Measurements from ENCODE around the gene FBXW11. TPM values are rescaled to one million over a fixed set of nuclear protein-coding genes. Genes with fewer than 3 reads are reported as not detected.
A peak's percentile ranks its signal among the peaks of the same experiment; 100 is the strongest.

The FBXW11 gene
- total and polyA plus RNA-seq, 2 of the 13 experiments (the other 11 are each of a cell fraction or from before 2014, with no cell fraction given) = 31.7 to 53.6 TPM

GRCh38 chr5:171849585-171850323 lies 156.7 kb downstream of the FBXW11 start:
- WGBS (ENCODE audit: low lambda C conversion rate) = 95% methylated on average over 12 of the region's 14 CpGs
- H3K27ac ChIP-seq (ENCODE audit: extremely low read length, insufficient read depth, low read length) = no peak overlapping the region
- no peak overlapping the region for H2AFZ ChIP-seq (ENCODE audit: low read length)
- DNase-seq (ENCODE audit: low spot score) (no peak), FAIRE-seq (no peak), ATAC-seq (no peak)
- no peaks in the 10 kb centered on the region for H3K9me3 ChIP-seq (ENCODE audit: low read length)
- no peaks in the 10 kb centered on the region for H3K79me2 ChIP-seq (ENCODE audit: insufficient read depth, low read length)
- no peak overlapping the region for H3K4me2 ChIP-seq (ENCODE audit: low read depth, low read length)
- no peaks in the 10 kb centered on the region for H4K20me1 ChIP-seq (ENCODE audit: insufficient read depth, low read length)
- ChIA-PET POLR2A (no interaction called here), CTCF (ENCODE audit: low intra/inter-chr PET ratio, low total read pairs) (no interaction called here)
- no peaks in the 10 kb centered on the region for H3K27me3 ChIP-seq (ENCODE audit: control insufficient read depth in 1 of 2, insufficient read depth in 2 of 2, low read length in 2 of 2)
- H3K4me3 ChIP-seq (replicated peaks in 1 of 3; ENCODE audit: insufficient read depth in 1 of 3, low read depth in 2 of 3, low read length in 3 of 3) = no peak overlapping the region
- H3K36me3 ChIP-seq (replicated peaks in 1 of 2; ENCODE audit: control insufficient read depth in 1 of 2, insufficient read depth in 2 of 2, low read length in 2 of 2) = no peaks in the 10 kb centered on the region
- no peaks in the 10 kb centered on the region for H3K4me1 ChIP-seq (ENCODE audit: insufficient read depth, low read length)
- TF ChIP-seq ZBTB2 (CRISPR knock-in tag; IDR thresholded peaks at IDR 0.05; ENCODE audit: low read depth) (no peak), SNAI1 (CRISPR knock-in tag; IDR thresholded peaks at IDR 0.05; ENCODE audit: borderline replicate concordance) (no peak), ZNF570 (CRISPR knock-in tag; IDR thresholded peaks at IDR 0.05; ENCODE audit: borderline replicate concordance) (no peak), FOXC1 (CRISPR knock-in tag; IDR thresholded peaks at IDR 0.05; ENCODE audit: borderline replicate concordance) (no peak), ZEB1 (IDR thresholded peaks at IDR 0.05; ENCODE audit: insufficient replicate concordance, low read depth) (no peak), ARID2 (CRISPR knock-in tag; IDR thresholded peaks at IDR 0.05; ENCODE audit: borderline replicate concordance) (no peak), ZNF629 (CRISPR knock-in tag; conservative IDR thresholded peaks at IDR 0.05) (peak; percentile 69)
- no TSS peak for BruUV-seq (replicated peaks)
- H3K9ac ChIP-seq (ENCODE audit: insufficient read depth, low read depth, low read length) = no peak overlapping the region
- intact Hi-C loops (cut with micrococcal nuclease; ENCODE audit: unreplicated experiment) (no loop called here), in situ Hi-C loops (cut with HindIII; ENCODE audit: extremely low pct_ligation_motif_present, low pct_unique_long_range_greater_than_20kb) (loop anchor here (5.0 kb wide), 1 partner anchor 432 kb away; the partner anchor contains the start of gene FGF18)

Data from HepG2 (cell line).